NCI-H146 treated with DMSO at 0.1 percent for 48 hours (cell line): ENCODE results near the gene NLRC5.

ENCODE experiments used
- DNase-seq: peaks from one replicate; lab custom pipeline; 2025; ENCODE audit not compliant: unreplicated experiment; lab: John Stamatoyannopoulos, UW

The NLRC5 gene

DNA sequence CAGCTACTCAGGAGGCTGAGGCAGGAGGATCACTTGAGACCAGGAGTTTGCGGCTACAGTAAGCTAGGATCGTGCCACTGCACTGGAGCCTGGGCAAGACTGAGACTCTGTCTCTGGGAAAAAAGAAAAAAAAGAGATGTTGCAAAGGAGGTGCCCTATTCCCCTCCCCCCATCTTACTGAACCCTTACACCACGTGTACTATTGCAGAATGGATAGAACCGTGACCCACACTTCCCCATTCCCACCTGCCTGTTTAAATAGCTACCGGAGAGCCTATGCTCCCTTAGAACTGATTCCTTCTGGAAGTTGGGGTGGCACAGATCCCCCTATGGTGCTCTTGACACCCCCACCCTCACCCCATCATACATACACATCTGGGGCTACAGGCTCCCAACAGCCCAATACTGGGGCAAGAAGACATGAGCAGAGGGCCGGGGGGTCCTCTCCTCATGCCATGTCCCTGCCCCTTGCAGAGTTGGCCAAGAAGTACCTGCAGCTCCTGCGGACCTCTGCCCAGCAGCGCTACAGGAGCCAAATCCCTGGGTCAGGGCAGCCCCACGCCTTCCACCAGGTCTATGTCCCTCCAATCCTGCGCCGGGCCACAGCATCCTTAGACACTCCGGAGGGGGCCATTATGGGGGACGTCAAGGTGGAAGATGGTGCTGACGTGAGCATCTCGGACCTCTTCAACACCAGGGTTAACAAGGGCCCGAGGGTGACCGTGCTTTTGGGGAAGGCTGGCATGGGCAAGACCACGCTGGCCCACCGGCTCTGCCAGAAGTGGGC is 35.7 kb downstream of the NLRC5 start:
- no peak for DNase-seq

DNA sequence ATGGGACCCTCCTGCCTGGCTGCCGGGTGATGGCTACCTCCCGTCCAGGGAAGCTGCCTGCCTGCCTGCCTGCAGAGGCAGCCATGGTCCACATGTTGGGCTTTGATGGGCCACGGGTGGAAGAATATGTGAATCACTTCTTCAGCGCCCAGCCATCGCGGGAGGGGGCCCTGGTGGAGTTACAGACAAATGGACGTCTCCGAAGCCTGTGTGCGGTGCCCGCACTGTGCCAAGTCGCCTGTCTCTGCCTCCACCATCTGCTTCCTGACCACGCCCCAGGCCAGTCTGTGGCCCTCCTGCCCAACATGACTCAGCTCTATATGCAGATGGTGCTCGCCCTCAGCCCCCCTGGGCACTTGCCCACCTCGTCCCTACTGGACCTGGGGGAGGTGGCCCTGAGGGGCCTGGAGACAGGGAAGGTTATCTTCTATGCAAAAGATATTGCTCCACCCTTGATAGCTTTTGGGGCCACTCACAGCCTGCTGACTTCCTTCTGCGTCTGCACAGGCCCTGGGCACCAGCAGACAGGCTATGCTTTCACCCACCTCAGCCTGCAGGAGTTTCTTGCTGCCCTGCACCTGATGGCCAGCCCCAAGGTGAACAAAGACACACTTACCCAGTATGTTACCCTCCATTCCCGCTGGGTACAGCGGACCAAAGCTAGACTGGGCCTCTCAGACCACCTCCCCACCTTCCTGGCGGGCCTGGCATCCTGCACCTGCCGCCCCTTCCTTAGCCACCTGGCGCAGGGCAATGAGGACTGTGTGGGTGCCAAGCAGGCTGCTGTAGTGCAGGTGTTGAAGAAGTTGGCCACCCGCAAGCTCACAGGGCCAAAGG is 36.8 kb downstream of the NLRC5 start:
- DNase-seq, result no peak

DNA sequence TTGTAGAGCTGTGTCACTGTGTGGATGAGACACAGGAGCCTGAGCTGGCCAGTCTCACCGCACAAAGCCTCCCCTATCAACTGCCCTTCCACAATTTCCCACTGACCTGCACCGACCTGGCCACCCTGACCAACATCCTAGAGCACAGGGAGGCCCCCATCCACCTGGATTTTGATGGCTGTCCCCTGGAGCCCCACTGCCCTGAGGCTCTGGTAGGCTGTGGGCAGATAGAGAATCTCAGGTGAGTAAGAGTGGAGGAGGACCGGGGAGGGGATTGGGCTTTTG is 37.4 kb downstream of the NLRC5 start:
- no peak for DNase-seq

DNA sequence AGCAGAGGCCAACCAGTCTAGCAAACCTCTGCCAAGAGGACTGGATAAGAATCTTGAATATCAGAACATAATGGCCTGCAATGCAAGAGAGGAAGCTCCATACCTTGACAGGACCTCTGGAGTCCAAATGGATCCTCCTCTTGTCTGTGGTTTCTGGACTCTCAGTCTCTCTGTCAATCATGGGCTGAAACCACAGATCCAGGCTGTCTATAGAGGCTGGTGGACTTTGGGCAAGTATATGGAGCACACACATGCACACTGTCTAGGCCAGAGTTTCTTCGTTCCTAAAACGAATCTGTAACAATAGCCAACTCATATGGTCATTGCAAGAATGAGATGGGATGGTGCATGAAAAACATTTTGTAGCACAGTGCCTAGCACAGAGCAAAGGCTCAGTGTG is 37.7 kb downstream of the NLRC5 start:
- no peak for DNase-seq

DNA sequence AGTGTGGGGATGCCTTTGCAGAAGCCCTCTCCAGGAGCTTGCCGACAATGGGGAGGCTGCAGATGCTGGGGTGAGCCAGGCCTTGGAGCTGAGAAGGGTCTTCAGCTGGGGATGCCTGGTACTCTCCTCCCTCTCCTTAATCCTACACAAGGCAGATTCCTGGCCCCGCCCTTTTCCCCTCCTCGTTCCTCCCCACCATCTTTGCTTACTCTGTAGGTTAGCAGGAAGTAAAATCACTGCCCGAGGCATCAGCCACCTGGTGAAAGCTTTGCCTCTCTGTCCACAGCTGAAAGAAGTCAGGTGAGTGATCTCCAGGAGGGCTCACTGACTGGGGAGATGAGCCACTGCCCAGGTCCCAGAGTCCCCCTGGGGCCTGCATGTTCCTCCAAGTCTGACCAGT is 38.7 kb downstream of the NLRC5 start:
- DNase-seq, result peak; percentile 27

DNA sequence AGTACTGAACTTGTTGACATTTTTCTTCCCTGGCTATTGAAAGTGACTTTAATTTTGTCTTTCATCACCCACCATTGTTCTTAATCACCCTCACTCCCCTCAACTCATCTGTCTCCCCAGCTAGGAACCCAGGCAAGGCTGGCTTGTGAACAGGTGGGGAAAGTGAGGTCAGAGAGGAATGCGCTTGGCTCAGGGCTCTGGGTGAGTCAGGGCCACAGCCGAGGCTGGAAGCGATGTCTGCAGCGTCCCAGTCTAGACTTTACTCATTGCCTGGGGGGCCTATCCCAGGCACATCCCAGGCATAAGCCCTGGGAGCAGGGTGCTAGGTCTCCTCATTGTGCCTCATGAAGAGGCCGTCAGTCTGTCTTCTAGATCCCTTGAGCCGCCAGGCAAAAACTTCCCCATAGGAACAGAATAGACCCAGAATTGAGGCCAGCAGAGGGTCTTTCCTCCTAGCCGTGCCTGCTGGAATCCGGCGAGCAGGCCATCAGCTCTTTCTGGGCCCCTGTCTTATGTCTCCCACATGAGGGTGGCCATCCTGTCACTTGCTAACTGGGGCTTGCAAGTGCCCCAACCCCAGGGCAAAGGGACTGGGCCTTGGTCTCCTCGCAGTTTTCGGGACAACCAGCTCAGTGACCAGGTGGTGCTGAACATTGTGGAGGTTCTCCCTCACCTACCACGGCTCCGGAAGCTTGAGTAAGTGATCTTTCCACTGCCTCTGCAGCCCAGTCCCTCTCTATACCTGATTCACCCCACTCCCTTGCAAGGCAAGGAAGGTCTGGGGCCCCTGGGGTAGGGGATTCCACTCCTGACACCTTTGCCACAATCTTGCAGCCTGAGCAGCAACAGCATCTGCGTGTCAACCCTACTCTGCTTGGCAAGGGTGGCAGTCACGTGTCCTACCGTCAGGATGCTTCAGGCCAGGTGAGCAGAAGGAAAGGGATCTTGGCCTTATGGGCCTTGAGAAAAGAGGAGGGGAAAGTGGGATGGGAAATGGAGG is 40.1 kb downstream of the NLRC5 start:
- DNase-seq, result no peak

DNA sequence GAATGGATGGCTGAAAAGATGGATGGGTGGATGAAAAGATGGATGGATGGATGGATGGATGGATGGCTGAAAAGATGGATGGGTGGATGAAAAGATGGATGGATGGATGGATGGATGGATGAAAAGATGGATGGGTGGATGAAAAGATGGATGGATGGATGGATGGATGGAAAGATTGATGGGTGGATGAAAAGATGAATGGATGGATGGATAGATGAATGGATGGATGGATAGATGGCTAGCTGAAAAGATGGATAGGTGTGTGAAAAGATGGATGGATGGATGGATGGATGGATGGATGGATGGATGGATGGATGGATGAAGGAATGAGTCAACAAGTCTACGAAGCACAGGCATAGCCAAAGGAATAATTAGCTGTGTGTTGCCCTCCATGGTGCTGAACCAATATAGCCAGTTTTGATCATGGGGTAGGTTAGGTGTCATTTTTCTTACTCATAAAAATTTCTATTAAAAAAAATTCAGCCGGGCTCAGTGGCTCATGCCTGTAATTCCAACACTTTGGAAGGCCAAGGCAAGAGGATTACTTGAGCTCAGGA is 41.1 kb downstream of the NLRC5 start:
- no peak for DNase-seq

DNA sequence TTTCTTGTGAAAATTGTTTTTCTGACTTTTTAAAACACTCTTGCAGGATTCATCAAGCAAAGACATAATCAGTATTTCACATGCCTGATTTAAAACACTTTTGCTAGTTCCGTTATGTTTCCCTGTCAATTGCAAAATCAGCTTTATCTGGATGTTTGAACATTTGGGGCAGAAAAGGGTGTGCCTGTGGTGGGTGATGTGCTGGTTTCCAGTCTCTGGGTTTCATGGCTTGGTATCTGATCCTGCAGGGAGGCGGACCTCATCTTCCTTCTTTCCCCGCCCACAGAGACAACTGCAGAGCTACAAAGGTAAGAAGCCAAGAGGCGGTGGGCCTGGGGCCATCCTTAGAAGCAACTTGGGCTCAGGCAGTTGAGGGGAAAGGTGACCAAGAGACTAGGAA is 41.8 kb downstream of the NLRC5 start:
- no peak for DNase-seq

DNA sequence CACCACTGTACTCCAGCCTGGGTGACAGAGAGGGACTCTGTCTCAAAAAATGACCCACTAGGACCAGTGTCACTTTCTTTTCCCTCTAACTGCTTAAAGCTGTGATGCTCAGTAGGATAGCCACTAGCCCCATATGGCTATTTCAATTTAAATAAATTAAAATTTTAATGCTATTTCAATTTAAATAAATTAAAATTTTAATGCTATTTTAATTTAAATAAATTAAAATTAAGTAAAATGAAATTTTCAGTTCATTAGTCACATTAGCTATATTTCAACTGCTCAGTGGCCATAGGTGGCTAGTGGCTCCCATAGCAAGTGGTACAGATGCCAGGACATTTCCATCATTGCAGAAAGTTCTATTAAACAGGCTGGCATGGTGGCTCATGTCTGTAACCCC is 43.0 kb downstream of the NLRC5 start:
- no peak for DNase-seq

DNA sequence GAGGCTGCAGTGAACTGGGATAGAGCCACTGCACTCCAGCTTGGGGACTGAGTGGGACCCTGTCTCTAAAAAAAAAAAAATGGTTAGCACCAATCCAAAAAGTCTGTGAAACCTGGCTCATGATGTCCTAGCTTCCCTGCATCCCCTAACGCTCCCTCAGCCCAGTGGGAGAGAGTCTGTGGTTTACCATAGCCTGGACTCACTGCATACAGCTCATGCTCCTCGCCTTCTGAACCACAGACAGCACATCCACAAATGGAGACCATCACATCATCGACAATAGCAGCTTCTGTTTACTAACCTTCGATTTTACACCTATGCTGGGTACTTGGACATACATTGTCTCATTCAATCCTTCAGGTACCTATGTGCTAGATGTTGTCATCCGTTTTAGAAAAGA is 43.6 kb downstream of the NLRC5 start:
- no peak for DNase-seq

DNA sequence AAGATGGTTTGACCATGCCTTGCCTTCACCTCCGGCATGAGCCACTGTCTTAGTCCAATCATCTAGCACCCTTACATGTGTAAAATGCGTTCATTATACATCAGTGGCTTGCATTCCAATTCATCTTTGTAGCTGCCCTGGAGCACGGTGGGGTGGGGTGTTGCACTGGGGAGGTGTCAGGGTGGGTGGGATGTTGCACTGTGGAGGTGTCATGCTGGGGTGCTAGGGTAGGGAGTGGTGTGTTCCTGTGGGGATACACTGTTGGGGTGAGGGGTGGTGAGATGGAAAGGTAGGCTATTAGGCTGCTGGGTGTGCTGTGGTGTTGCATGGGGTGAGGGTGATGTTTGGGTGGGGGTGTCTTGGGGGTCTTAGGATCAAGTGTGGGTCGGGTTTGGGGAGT is 47.0 kb downstream of the NLRC5 start:
- DNase-seq, result no peak

DNA sequence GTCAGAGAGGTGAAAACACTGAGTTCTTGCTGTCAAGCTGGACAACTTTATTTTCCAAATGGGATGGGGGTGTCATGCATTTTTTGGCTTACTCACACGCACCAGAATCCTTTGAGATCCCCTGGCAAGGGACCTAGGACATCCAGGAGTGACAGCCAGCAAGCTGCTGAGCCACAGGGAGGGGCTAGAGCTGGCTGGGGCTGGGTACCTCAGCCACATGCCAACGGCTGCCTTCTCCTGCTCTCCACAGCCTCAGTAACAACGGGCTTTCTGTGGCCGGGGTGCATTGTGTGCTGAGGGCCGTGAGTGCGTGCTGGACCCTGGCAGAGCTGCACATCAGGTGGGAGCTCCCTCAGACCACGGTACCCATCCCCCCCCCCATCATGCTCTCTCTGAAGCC is 47.6 kb downstream of the NLRC5 start:
- no peak for DNase-seq

DNA sequence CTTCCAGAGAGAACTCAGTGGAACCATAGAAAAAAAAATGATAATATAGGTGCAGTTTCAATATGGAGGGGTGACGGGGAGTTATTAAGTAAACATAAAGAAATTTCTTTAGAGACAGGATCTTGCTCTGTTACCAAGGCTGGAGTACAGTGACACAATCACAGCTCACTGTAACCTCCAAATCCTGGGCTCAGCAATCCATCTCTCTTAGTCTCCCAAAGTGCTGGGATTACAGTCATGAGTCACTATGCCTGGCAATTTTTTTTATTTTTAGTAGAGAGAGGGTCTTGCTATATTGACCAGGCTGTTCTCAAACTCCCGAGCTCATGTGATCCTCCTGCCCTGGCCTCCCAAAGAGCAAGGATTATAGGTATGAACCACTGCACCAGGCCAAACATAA is 48.8 kb downstream of the NLRC5 start:
- DNase-seq, result no peak

DNA sequence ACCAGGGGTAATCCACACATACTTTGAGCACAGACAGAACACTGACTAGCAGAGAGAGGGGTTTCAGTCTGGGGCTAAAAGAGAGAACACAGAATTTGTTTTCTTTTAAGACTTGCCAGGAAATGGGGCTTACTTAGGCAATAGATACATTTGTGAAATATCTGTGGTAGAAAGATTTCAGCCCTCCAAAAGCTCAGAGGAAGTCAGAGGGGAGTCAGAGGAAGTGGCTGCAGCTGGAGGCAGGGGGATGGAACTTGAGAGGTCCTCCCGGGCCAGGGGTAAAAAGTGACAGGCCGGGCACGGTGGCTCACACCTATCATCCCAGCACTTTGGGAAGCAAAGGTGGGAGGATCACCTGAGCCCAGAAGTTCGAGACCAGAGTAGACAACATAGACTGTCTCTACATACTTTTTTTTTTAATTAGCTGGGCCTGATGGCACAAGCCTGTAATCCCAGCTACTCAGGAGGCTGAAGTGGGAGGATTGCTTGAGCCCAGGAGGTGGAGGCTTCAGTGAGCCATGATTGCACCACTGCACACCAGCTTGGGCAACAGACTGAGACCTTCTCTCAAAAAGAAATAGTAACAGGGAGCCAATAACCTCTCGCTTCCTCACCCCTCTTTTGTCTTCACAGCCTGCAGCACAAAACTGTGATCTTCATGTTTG is 49.9 kb downstream of the NLRC5 start:
- DNase-seq, result no peak

DNA sequence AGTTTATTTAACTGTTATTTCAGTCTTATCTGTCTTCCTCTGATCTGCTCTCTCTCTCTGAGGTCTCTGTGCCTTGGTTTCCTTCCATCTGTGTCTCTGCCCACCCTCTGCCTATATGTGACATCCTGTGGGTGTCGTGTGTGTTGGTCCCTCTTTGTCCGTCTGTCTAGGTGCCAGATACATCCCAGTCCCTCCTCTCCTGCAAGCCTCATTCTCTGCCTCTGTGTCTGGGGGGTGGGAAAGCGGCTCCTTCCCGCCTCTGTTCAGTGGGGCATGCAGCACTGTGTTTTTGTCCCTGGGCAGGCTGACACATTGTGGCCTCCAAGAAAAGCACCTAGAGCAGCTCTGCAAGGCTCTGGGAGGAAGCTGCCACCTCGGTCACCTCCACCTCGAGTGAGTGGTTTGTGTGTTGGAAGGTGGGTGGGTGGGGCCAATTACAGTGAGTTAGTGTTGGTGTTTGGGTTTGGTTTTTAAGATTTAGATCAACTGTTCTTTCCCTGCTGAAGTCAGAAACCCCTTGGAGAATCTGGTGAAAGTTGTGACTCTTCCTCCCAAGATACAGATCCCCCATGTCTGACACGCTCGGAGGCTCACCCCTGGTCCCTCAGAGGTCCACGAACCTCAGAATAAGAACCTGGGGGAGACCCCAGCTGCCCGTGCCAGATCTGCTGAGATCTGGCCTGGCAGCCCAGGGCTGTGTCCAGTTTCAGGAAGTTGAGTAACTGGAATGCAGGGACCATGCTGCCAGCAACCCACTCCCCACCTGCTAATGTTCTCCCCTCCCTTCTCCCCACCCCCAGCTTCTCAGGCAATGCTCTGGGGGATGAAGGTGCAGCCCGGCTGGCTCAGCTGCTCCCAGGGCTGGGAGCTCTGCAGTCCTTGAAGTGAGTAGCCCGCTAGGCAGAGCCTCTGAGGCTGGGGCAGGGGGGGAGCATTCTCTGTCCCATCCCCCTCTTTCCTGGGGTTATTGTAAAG is 52.1 kb downstream of the NLRC5 start:
- DNase-seq, result no peak

DNA sequence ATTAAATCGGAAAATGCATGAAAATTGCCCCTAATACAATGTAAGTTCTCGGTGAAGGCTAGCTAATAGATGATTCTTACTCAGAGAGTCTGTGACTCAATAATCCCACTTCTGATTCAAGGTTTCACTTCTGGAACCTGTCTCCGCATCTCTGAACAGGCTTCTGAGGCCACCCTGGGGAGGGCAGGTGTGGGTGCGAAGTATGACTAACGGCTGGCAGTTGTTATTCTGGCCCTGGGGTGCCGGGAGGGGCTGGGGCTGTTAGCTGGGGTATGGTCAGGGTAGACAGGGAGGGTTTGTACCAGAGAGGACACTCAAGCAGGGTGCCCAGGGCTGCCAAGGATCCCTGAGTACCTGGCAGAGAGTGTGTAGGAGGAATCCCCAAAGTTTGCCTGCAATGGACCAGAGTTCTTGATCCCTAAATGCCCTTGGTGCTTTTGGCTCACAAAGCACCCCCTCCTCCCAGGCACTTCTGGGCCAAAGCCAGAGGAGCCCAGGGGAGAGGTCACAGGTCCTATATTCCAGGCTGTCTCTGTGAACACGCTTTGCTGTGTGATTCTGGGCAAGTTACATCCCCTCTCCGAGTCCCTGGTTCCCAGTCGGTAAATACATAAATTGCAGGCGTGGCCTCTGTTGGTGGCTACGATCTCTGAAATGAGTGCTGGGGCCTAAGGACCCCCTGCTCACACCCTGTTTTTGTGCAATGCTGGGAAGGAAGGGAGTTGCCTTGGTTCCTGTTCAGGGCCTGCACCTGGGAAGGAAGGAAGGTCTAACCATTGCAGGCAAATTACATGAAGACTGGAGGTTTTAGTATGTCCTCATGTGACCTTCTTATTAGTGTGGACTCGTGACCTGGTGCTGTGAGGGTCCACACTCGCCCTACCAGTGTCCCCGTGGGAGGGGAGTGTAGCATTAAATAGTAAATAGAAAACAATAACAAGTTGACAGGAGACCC is 53.1 kb downstream of the NLRC5 start:
- no peak for DNase-seq

DNA sequence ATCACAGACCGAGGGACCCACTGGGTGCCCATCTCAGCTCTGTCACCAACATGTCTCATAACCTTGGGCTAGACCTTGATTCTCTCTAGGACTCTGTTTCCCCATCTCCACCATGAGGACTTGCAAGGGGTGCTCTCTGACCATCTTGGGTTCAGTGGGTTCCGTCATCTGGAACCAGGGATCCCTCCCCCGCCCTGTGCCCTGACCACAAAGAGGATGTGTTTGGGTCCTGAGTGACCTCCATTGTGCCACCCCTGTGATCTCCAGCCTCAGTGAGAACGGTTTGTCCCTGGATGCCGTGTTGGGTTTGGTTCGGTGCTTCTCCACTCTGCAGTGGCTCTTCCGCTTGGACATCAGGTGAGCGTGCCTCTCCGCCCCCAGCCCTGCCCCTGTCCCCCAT is 53.9 kb downstream of the NLRC5 start:
- DNase-seq, result no peak

DNA sequence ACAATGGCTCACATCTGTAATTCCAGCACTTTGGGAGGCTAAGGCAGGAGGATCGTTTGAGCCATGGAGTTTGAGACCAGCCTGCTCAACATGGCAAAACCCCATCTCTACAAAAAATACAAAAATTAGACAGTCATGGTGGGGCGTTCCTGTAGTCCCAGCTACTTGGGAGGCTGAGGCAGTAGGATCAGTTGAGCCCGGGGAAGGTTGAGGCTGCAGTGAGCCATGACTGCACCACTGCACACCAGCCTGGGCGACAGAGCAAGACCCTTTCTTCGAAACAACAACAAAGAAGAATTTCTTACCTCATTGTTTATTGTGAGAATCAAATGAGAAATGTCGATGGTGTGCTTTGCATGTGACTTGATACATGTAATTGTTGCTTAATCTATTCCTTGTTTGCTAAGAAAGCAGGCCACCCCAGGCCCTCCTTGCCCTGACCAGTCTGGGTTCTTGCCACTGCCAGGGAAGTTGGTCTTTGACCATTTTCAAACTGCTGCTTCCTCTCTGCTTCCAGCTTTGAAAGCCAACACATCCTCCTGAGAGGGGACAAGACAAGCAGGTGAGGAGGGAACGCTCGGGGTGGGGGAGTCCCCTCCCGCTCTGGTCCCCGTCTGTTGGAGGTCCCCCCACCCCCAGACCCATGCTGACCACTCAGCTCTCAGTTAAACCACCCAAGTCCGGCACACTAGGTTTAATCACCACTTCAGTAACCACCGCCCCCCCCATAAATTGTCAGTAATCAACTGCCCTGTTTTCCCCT is 55.8 kb downstream of the NLRC5 start:
- DNase-seq, result no peak
